Liver (tissue), 9 donors: ENCODE results near the gene PHKB. TPM values are rescaled to one million over a fixed set of nuclear protein-coding genes. Genes with fewer than 3 reads are reported as not detected.

Experiments
- DNase-seq: peaks from one replicate; pipeline ENCODE4 v3.0.0-alpha.2; 2017; ENCODE audit warnings: low spot score
- H3K27ac ChIP-seq, 2 donors: one replicate each; pipeline ENCODE4 v1.7.0; 2013; ENCODE audit warnings: inconsistent platforms in 2 of 2, low read length in 2 of 2, control low read depth in 1 of 2, low read depth in 1 of 2, mild to moderate bottlenecking in 1 of 2
- H3K27me3 ChIP-seq, 4 donors: one replicate each; pipeline versions ENCODE4 v1.6.1 to v1.7.0; 2013; ENCODE audit warnings: low read length in 3 of 4, inconsistent platforms in 1 of 4, mild to moderate bottlenecking in 1 of 4, moderate library complexity in 1 of 4; ENCODE audit not compliant: control insufficient read depth in 4 of 4, insufficient read depth in 4 of 4
- H3K36me3 ChIP-seq, 4 donors: one replicate each; pipeline versions ENCODE4 v1.6.1 to v1.7.0; 2013; ENCODE audit warnings: low read length in 3 of 4, mild to moderate bottlenecking in 3 of 4, low read depth in 1 of 4, moderate library complexity in 1 of 4; ENCODE audit not compliant: control insufficient read depth in 4 of 4, insufficient read depth in 3 of 4
- H3K4me1 ChIP-seq, 4 donors: one replicate each; pipeline versions ENCODE4 v1.6.1 to v1.7.0; 2013; ENCODE audit warnings: low read length in 3 of 4, mild to moderate bottlenecking in 3 of 4, moderate library complexity in 1 of 4; ENCODE audit not compliant: control insufficient read depth in 4 of 4, insufficient read depth in 4 of 4
- H3K4me3 ChIP-seq, 3 donors: one replicate each; pipeline versions ENCODE4 v1.6.1 to v1.7.0; 2013; ENCODE audit warnings: low read length in 3 of 3, control low read depth in 1 of 3, low read depth in 1 of 3, mild to moderate bottlenecking in 1 of 3
- H3K9ac ChIP-seq, 2 donors: one replicate each; pipeline ENCODE4 v1.7.0; 2013; ENCODE audit warnings: low read length in 2 of 2, mild to moderate bottlenecking in 2 of 2, moderate library complexity in 2 of 2, control low read depth in 1 of 2, low read depth in 1 of 2
- H3K9me3 ChIP-seq, 4 donors: one replicate each; pipeline versions ENCODE4 v1.6.1 to v1.7.0; 2013; ENCODE audit warnings: low read length in 3 of 4; ENCODE audit not compliant: control insufficient read depth in 4 of 4
- EGR1 ChIP-seq, 2 donors: IDR thresholded peaks; 2 replicates each; pipeline ENCODE4 v1.6.1; 2016 to 2018; ENCODE audit warnings: antibody characterized with exemption in 2 of 2, low read depth in 2 of 2
- FOXA1 ChIP-seq: IDR thresholded peaks from 2 replicates; pipeline ENCODE4 v1.6.1; 2016; ENCODE audit warnings: antibody characterized with exemption
- FOXA2 ChIP-seq: IDR thresholded peaks from 2 replicates; pipeline ENCODE4 v1.6.1; 2016; ENCODE audit warnings: antibody characterized with exemption
- GABPA ChIP-seq, 2 donors: IDR thresholded peaks in 1 of 2; conservative IDR thresholded peaks in 1 of 2; 2 replicates each; pipeline ENCODE4 v1.6.1; 2016; ENCODE audit warnings: antibody characterized with exemption in 2 of 2, mild to moderate bottlenecking in 1 of 2, moderate library complexity in 1 of 2
- HNF4A ChIP-seq, 2 donors: conservative IDR thresholded peaks; 2 replicates each; pipeline ENCODE4 v1.6.1; 2016; ENCODE audit warnings: antibody characterized with exemption in 2 of 2, mild to moderate bottlenecking in 2 of 2
- HNF4G ChIP-seq: IDR thresholded peaks from 2 replicates; pipeline ENCODE4 v1.6.1; 2016; ENCODE audit warnings: antibody characterized with exemption
- NR2F2 ChIP-seq: IDR thresholded peaks from 2 replicates; pipeline ENCODE4 v1.6.1; 2016; ENCODE audit warnings: antibody characterized with exemption
- RAD21 ChIP-seq, 2 donors: IDR thresholded peaks; 2 replicates each; pipeline ENCODE4 v1.6.1; 2016; ENCODE audit warnings: antibody characterized with exemption in 2 of 2, mild to moderate bottlenecking in 2 of 2
- SP1 ChIP-seq: IDR thresholded peaks from 2 replicates; pipeline ENCODE4 v1.6.1; 2018; ENCODE audit warnings: antibody characterized with exemption, mild to moderate bottlenecking
- YY1 ChIP-seq: IDR thresholded peaks from 2 replicates; pipeline ENCODE4 v1.6.1; 2016; ENCODE audit warnings: antibody characterized with exemption, mild to moderate bottlenecking
- WGBS: extraction: QIAGEN DNeasy Blood & Tissue Kit; methylation state at CpG from one replicate; pipeline ENCODE4 v1.1.7; 2013; 5-methylcytosine and 5-hydroxymethylcytosine counted together
- polyA plus RNA-seq, 2 donors: library from polyadenylated mRNA; stranded (reverse) in 1 of 2; unstranded in 1 of 2; fragments of 200-250 nt in 1 of 2; fragments of >200 nt in 1 of 2; fragmentation: Nextera tagmentation in 1 of 2; extraction: Ambion mirVana in 1 of 2; gene quantifications; one replicate each; pipeline versions ENCODE4 v1.2.1 to v1.2.3, GENCODE V29; 2013 to 2015
- total RNA-seq, 2 donors: library from RNA; depleted of rRNA; stranded (reverse); fragments of >200 nt; gene quantifications; one replicate each; pipeline ENCODE4 v1.2.3, GENCODE V29; 2014
- TF ChIP-seq, protein P1 (sequence below): fragments of 150-350 bp; IDR thresholded peaks from 2 replicates; pipeline ENCODE4 v1.5.1; 2017; ENCODE audit warnings: improper control_type of control experiment, low read depth, low read length; ENCODE audit not compliant: missing input control
- TF ChIP-seq, protein P2 (sequence below): IDR thresholded peaks from 2 replicates; pipeline ENCODE4 v1.6.1; 2016; ENCODE audit warnings: antibody characterized with exemption
- TF ChIP-seq, protein P3 (sequence below): IDR thresholded peaks from 2 replicates; pipeline ENCODE4 v1.6.1; 2016; ENCODE audit warnings: antibody characterized with exemption
- TF ChIP-seq, protein P4 (sequence below): IDR thresholded peaks from 2 replicates; pipeline ENCODE4 v1.6.1; 2016; ENCODE audit warnings: antibody characterized with exemption
- donor health status: healthy.
- donor health status: healthy.
- donor health status: healthy.
- donor health status: healthy.
- donor health status: healthy.

Gene PHKB
- total and polyA plus RNA-seq, 4 donors = 13.2 to 49.1 (median 29.0) TPM

DNA sequence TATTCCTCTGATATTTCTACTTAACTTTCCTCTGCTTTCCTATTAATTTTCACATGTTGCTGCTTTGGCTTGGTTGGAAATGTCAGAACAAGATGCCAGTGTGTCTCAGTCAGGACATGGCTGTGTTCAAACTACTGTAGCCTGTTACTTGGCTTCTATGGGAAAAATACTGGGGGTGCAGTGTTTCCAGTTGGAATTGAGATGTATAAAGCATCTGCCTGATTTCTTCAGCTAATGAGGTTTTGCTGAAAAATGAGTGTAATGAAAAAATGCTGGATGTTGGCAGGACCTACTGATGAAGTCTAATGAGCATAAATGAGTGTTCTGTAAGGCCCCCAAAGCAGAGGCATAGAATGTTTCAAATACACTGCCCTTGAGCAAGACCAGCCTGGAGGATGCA is 166.6 kb downstream of the PHKB start:
- DNase-seq = no peak

DNA sequence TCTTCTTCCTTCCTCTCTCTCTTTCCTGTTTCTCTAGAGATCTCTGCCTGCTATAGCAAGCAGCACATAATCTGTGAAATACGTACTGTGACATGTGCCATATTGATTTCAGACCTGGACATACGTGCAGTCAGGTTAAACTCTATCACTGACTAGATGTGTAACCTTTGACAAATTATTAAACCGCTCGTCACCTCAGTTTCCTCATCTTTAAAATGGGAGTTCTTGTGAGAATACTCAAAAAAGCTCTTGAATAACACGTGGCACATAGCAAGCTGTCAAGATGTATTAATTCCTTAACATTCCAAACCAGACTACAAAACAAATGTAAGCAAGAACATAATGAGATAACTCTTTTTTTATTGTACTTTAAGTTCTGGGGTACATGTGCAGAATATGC is 170.0 kb downstream of the PHKB start:
- Histone ChIP-seq H3K27me3 (no peaks in the 10 kb centered on the region), H3K27ac (no peak overlapping the region), H3K9me3 (no peaks in the 10 kb centered on the region), H3K4me1 (no peaks in the 10 kb centered on the region), H3K9ac (no peak overlapping the region), H3K4me3 (no peak overlapping the region), H3K36me3 (peaks cover 0 to 2% (median 0%) of the 10 kb centered on the region in 4 donors)
- no peak for DNase-seq
- WGBS = 97% methylated on average over 5 of the region's 5 CpGs
- no peak for TF ChIP-seq EGR1 (IDR thresholded peaks at IDR 0.05; ENCODE audit: low read depth in 2 of 2)
- TF ChIP-seq, protein P1, sequence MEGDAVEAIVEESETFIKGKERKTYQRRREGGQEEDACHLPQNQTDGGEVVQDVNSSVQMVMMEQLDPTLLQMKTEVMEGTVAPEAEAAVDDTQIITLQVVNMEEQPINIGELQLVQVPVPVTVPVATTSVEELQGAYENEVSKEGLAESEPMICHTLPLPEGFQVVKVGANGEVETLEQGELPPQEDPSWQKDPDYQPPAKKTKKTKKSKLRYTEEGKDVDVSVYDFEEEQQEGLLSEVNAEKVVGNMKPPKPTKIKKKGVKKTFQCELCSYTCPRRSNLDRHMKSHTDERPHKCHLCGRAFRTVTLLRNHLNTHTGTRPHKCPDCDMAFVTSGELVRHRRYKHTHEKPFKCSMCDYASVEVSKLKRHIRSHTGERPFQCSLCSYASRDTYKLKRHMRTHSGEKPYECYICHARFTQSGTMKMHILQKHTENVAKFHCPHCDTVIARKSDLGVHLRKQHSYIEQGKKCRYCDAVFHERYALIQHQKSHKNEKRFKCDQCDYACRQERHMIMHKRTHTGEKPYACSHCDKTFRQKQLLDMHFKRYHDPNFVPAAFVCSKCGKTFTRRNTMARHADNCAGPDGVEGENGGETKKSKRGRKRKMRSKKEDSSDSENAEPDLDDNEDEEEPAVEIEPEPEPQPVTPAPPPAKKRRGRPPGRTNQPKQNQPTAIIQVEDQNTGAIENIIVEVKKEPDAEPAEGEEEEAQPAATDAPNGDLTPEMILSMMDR = no peak
- TF ChIP-seq RAD21 (IDR thresholded peaks at IDR 0.05) = no peak
- TF ChIP-seq, protein P2, sequence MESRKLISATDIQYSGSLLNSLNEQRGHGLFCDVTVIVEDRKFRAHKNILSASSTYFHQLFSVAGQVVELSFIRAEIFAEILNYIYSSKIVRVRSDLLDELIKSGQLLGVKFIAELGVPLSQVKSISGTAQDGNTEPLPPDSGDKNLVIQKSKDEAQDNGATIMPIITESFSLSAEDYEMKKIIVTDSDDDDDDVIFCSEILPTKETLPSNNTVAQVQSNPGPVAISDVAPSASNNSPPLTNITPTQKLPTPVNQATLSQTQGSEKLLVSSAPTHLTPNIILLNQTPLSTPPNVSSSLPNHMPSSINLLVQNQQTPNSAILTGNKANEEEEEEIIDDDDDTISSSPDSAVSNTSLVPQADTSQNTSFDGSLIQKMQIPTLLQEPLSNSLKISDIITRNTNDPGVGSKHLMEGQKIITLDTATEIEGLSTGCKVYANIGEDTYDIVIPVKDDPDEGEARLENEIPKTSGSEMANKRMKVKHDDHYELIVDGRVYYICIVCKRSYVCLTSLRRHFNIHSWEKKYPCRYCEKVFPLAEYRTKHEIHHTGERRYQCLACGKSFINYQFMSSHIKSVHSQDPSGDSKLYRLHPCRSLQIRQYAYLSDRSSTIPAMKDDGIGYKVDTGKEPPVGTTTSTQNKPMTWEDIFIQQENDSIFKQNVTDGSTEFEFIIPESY = no peak
- TF ChIP-seq, protein P3, sequence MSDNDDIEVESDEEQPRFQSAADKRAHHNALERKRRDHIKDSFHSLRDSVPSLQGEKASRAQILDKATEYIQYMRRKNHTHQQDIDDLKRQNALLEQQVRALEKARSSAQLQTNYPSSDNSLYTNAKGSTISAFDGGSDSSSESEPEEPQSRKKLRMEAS = no peak
- TF ChIP-seq GABPA (IDR thresholded peaks at IDR 0.05 in 1 of 2, conservative IDR thresholded peaks at IDR 0.05 in 1 of 2) = no peak
- TF ChIP-seq NR2F2 = no peak

More for the DNA sequence above, 166.6 kb downstream of the PHKB start:
- Histone ChIP-seq H3K4me1 (no peaks in the 10 kb centered on the region), H3K36me3 (peaks cover 0 to 3% (median 0%) of the 10 kb centered on the region in 4 donors), H3K27me3 (no peaks in the 10 kb centered on the region), H3K9me3 (no peaks in the 10 kb centered on the region), H3K27ac (no peak overlapping the region), H3K4me3 (no peak overlapping the region), H3K9ac (no peak overlapping the region)
- TF ChIP-seq GABPA (IDR thresholded peaks at IDR 0.05 in 1 of 2, conservative IDR thresholded peaks at IDR 0.05 in 1 of 2) = no peak
- TF ChIP-seq, protein P2 = no peak
- TF ChIP-seq, protein P3 = no peak
- TF ChIP-seq NR2F2 = no peak
- no peak for TF ChIP-seq HNF4G
- TF ChIP-seq HNF4A (conservative IDR thresholded peaks at IDR 0.05) = no peak
- TF ChIP-seq SP1 = no peak
- no peak for TF ChIP-seq FOXA2
- TF ChIP-seq FOXA1 = no peak
- TF ChIP-seq YY1 = no peak
- TF ChIP-seq, protein P4, sequence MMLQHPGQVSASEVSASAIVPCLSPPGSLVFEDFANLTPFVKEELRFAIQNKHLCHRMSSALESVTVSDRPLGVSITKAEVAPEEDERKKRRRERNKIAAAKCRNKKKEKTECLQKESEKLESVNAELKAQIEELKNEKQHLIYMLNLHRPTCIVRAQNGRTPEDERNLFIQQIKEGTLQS = no peak
